ENCODE results near the gene ADGRB3.

DNA sequence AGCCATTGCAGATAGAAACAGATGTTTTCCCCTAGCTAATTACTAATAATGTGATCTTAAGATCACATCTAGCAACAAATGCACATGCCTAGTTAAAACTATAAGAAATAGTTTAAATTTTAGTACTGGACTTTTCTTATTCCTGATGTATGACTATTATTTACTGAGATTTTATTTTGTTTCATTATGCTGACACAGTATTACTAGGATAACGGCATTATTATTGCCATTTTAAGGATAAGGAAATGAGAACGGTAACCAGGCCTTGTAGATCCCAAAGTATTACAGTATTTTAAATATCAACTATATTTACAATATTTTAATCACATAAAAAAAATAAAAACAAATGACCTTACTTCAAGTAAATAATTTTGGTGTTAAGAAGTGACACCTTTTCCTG lies 240.3 kb downstream of the ADGRB3 start:
- TF ChIP-seq, protein P1, sequence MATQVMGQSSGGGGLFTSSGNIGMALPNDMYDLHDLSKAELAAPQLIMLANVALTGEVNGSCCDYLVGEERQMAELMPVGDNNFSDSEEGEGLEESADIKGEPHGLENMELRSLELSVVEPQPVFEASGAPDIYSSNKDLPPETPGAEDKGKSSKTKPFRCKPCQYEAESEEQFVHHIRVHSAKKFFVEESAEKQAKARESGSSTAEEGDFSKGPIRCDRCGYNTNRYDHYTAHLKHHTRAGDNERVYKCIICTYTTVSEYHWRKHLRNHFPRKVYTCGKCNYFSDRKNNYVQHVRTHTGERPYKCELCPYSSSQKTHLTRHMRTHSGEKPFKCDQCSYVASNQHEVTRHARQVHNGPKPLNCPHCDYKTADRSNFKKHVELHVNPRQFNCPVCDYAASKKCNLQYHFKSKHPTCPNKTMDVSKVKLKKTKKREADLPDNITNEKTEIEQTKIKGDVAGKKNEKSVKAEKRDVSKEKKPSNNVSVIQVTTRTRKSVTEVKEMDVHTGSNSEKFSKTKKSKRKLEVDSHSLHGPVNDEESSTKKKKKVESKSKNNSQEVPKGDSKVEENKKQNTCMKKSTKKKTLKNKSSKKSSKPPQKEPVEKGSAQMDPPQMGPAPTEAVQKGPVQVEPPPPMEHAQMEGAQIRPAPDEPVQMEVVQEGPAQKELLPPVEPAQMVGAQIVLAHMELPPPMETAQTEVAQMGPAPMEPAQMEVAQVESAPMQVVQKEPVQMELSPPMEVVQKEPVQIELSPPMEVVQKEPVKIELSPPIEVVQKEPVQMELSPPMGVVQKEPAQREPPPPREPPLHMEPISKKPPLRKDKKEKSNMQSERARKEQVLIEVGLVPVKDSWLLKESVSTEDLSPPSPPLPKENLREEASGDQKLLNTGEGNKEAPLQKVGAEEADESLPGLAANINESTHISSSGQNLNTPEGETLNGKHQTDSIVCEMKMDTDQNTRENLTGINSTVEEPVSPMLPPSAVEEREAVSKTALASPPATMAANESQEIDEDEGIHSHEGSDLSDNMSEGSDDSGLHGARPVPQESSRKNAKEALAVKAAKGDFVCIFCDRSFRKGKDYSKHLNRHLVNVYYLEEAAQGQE (IDR thresholded peaks at IDR 0.05; ENCODE audit: low read depth), result no peak
- no peak for TF ChIP-seq TEAD4 (IDR thresholded peaks at IDR 0.05)
- TF ChIP-seq RAD21 (IDR thresholded peaks at IDR 0.05; ENCODE audit: low read depth), result no peak
- TF ChIP-seq YY1 (IDR thresholded peaks at IDR 0.05; ENCODE audit: low read depth), result no peak
- TF ChIP-seq CEBPB (IDR thresholded peaks at IDR 0.05), result no peak
- TF ChIP-seq, protein P2, sequence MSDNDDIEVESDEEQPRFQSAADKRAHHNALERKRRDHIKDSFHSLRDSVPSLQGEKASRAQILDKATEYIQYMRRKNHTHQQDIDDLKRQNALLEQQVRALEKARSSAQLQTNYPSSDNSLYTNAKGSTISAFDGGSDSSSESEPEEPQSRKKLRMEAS (IDR thresholded peaks at IDR 0.05), result no peak
- TF ChIP-seq ZBTB7A (IDR thresholded peaks at IDR 0.05; ENCODE audit: low read depth), result no peak

Data from Ishikawa (cell line).